ENCODE data around the gene RBP3.

GRCh38 chr10:47397256-47397655, 49.1 kb downstream of the RBP3 start:
- TF ChIP-seq CTCF (IDR thresholded peaks at IDR 0.05; ENCODE audit: poor library complexity) (no peak), EZH2 (IDR thresholded peaks at IDR 0.05; ENCODE audit: borderline replicate concordance) (no peak)

Measured in hepatocyte (in vitro differentiated cells).